ENCODE results near the gene PADI1.

PADI1 gene

DNA sequence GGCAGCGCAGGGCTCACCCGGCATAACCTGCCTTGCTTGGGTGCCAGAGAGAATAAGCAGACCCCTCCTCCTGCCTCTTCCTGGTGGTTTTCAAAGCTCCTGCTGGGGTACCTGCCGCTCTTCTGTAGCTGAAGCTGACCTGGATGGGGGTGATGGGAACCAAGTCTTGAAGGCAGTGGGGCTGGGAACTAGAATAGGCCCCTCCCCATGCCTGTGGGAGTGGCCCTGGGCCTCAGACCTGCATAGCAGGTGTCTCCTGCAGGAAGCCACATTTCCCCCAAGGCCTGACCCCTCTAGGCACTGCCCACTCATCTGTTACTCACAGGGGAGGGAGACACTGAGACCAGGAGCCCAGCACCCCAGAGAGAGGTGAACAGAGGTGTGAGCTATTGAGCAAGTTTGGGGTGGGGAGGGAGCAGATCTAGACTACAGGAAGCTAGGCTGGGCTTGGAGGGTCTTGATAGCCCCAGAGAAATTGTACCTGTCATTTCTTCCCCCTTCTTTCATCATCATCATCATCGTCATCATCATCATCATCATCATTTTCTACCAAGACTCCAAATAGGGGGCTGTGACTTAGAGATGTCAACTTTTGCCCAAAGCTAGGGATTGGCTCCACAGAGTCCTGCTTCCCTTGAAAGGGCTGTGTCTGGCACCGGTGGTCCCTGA, 10.1 kb downstream of the PADI1 start:
- DNase-seq (ENCODE audit: low read depth), result no peak

DNA sequence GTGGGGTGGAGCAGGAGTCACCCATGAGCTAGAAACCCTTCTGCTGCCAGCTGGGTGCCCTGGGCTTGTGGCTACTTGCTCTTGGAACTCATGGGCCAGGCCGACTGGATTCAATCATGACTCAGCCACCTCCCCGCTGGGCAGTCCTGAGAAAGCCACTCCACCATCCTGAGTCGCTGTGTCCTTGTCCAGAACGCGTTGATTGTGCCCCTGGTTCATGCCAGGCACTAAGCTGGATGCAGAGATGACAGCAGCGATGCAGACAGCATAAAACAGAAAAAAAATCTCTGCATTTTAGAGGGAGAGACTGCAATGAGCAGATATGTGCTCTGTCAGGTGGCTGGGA, 10.6 kb downstream of the PADI1 start:
- DNase-seq (ENCODE audit: low read depth), result no peak

GRCh38 chr1:17216078-17216477, 11.2 kb downstream of the PADI1 start:
- DNase-seq (ENCODE audit: low read depth), result no peak

GRCh38 chr1:17217607-17218006, 12.7 kb downstream of the PADI1 start:
- no peak for DNase-seq (ENCODE audit: low read depth)

- DNase-seq (ENCODE audit: low read depth), result no peak
Measured at GRCh38 chr1:17218939-17219338, 14.0 kb downstream of the PADI1 start.

DNA sequence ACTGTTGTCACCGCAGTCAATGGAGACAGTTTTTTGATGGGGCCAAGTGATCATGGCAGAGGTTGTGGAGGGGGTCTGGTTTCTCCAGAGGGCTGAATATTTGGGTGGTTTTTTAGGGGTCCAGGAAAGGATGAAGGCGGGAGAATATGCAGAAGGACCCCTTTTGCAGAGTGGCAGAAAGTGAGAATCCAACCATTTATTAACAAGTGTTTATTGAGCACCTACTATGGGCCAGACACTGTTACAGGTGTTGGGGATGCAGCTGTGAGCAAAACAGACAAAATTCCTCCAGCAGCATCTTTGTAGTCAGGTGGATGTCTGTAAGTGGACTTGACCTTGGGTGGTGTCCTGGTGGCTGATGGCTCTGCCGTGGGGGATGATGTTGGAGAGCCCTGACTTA, 15.4 kb downstream of the PADI1 start:
- no peak for DNase-seq (ENCODE audit: low read depth)

DNA sequence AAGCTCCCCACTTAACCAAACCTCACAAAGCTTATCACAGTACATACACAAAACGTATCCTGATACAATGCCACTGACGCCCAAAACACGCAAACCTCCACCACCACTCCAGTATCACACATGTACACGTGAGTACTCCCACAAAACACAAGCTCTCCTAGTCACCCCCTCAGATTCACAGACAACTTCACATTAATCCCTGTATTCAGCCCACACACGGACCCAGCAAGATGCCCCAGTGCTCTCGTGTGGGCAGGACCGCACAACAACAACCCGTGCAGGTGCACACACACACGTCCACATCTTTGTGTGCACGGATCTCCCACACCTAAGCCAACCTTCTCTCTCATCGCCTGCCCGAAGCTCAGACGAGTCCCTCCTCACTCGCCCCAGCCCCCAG, 17.6 kb downstream of the PADI1 start:
- no peak for DNase-seq (ENCODE audit: low read depth)

- no peak for DNase-seq (ENCODE audit: low read depth)
Measured at GRCh38 chr1:17224434-17224833, 19.5 kb downstream of the PADI1 start.

- DNase-seq (ENCODE audit: low read depth), result no peak
Measured at GRCh38 chr1:17225140-17225539, 20.2 kb downstream of the PADI1 start.

- DNase-seq (ENCODE audit: low read depth), result no peak
Measured at GRCh38 chr1:17227358-17227915, 22.5 kb downstream of the PADI1 start.

DNA sequence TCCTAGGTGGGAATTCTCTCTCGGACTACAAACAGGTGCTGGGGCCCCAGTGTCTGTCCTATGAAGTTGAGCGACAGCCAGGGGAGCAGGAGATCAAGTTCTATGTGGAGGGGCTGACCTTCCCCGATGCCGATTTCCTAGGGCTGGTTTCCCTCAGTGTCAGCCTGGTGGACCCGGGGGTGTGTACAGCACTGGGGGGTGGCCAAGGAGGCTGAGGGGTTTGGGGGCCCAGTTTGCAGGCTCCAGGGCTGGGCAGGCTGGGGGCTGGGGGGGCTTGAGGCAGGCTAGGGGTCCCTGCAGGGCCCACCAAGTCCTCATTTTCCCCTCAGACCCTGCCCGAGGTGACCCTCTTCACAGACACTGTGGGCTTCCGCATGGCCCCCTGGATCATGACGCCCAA, 23.7 kb downstream of the PADI1 start:
- no peak for DNase-seq (ENCODE audit: low read depth)

DNA sequence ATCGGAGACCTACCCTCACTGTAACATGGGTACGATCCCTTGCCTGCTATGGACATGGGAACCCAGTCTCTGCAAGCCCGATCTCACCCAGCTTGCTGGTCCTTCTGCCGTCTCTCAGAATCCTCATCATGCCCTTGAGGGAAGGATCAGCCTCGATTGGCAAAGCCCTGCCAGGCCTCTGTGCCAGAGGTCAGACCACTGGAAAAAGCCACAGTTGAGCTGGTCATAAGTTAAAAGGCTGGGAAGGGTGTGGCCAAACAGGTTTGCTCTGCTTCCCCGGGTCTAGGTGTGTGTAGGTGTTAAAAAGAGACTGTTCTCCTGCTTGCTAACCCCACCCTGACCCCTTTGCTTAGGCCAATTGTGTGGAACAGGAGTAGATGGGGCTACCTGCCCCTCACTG, 24.5 kb downstream of the PADI1 start:
- DNase-seq (ENCODE audit: low read depth), result no peak

- no peak for DNase-seq (ENCODE audit: low read depth)
Measured at GRCh38 chr1:17230106-17230505, 25.2 kb downstream of the PADI1 start.

- DNase-seq (ENCODE audit: low read depth), result no peak
Measured at GRCh38 chr1:17230671-17231310, 25.9 kb downstream of the PADI1 start.

DNA sequence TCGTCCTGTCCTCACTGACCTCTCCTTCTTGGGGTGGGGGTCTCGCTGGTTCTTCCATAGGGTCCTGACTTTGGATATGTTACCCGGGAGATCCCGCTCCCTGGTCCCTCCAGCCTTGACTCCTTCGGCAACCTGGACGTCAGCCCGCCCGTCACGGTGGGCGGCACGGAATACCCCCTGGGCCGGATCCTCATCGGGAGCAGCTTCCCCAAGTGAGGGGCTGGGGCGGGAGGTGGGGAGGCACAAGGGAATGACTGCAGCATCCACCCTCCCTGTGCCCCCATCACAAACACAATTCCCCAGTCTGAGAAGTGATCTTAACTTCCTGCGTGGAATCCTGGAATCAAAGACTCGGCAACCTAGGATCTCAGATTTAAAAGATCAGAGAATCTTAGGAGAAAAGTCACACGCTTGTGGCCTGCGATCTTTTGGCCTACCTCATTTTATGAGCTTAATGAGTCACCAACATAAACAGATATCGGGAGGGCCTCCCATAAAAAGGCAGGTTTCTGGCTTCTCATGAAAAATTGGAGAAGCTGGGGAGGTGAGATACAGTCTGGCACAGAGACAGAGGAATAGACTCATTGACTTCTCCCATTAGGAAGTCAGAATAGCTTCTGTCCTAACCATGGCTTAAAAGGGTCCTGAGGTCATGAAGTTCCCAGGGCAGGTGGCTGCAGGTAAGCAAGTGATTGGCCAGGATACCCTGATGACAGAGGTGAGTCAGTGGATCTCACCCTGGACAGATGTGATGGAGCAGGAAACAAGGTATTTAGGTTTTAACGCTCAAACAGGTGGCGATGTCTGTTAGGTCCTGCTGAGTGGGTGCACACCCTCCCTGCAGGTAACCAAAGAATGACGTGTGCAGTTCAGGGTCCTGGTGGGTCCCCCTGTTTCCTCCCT, 28.1 kb downstream of the PADI1 start:
- DNase-seq (ENCODE audit: low read depth), result no peak

- no peak for DNase-seq (ENCODE audit: low read depth)
Measured at GRCh38 chr1:17233675-17234320, 28.9 kb downstream of the PADI1 start.

- no peak for DNase-seq (ENCODE audit: low read depth)
Measured at GRCh38 chr1:17234405-17234804, 29.5 kb downstream of the PADI1 start.

DNA sequence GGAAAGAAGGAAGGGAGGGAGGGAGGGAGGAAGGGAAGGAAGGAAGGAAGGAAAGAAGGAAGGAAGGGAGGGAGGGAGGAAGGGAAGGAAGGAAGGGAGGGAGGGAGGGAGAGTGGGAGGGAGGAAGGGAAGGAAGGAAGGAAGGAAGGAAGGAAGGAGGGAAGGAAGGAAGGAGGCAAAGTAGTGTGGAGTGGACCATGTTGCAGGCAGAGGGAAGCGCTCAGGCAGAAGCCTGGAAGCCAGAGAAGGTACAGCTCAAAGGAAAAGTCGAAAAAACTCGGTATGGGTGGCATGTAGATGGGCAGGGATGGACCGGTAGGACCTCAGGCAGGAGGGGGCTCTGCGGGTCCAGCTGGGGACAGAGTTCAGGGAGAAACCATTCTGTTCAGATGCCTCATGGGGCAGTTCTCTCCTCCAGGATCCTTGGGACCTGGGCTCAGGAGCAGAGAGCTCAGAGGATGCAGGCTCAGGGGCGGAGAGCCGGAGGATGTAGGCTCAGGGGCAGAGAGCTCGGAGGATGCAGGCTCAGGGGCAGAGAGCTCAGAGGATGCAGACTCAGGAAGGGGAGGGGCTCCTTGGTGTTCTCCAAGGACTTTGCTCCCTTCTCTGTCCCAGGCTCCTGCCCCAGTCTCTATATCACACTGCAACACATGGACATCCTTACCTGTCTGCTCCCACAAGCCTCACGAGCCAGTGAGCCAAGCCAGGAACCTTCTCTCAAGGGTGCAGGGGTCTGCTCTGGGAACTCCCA, 30.4 kb downstream of the PADI1 start:
- no peak for DNase-seq (ENCODE audit: low read depth)

- peak; percentile 74 for DNase-seq (ENCODE audit: low read depth)
Measured at GRCh38 chr1:17236779-17237560, 32.0 kb downstream of the PADI1 start.

DNA sequence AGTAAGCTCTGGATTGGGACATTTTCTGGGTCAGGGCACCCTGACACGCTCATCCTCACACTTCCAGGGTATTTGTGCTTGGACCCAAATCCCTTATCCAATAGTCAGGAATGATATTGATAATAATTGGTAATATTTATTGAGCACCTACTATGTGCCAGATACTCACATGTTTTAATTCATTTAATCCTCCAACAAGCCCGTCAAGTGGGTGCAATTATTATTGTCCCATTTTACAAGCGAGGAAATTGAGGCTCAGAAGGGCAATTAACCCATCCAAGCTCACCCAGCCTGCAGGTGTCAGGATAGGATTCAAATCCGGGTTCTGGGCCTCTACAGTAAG, 32.6 kb downstream of the PADI1 start:
- DNase-seq (ENCODE audit: low read depth), result no peak

GRCh38 chr1:17239420-17239819, 34.5 kb downstream of the PADI1 start:
- DNase-seq (ENCODE audit: low read depth), result no peak

Measured in activated T-helper 9 cell treated with anti-CD3 and anti-CD28 coated beads, Interleukin-2, amount 50 U/mL, for 16 hours (primary cell).